ENCODE results near the gene STK11.

Gene STK11

GRCh38 chr19:1272423-1273262 lies 67.1 kb downstream of the STK11 start:
- no peak for DNase-seq (ENCODE audit: low read depth in 4 of 4, low spot score in 1 of 4)

- no peak for DNase-seq (ENCODE audit: low read depth in 4 of 4, low spot score in 1 of 4)
Measured at GRCh38 chr19:1273263-1274041, 67.9 kb downstream of the STK11 start.

GRCh38 chr19:1274081-1274851 lies 68.7 kb downstream of the STK11 start:
- no peak for DNase-seq (ENCODE audit: low read depth in 4 of 4, low spot score in 1 of 4)

- DNase-seq (ENCODE audit: low read depth in 4 of 4, low spot score in 1 of 4): no peak
Measured at GRCh38 chr19:1274852-1275259, 69.3 kb downstream of the STK11 start.

- peak; percentile 87 to 96 (median 93) for DNase-seq (ENCODE audit: low read depth in 4 of 4, low spot score in 1 of 4)
Measured at GRCh38 chr19:1275260-1275975, 69.8 kb downstream of the STK11 start, which contains the start of gene FAM174C. FAM174C (plus strand) TSS chr19:1275530; CDS start chr19:1275550, 20 bp downstream.

- no peak for DNase-seq (ENCODE audit: low read depth in 4 of 4, low spot score in 1 of 4)
Measured at GRCh38 chr19:1275976-1276627, 70.5 kb downstream of the STK11 start.

- no peak for DNase-seq (ENCODE audit: low read depth in 4 of 4, low spot score in 1 of 4)
Measured at GRCh38 chr19:1276628-1277022, 71.0 kb downstream of the STK11 start.

GRCh38 chr19:1277061-1277460 lies 71.5 kb downstream of the STK11 start:
- no peak for DNase-seq (ENCODE audit: low read depth in 4 of 4, low spot score in 1 of 4)

Measured in stimulated activated CD4-positive, alpha-beta T cell treated with anti-CD3 and anti-CD28 coated beads, Interleukin-1b, Interleukin-23, amount 100 ng/mL, for 24 hours (primary cell).